ENCODE data around the gene A2M.

Gene A2M

DNA sequence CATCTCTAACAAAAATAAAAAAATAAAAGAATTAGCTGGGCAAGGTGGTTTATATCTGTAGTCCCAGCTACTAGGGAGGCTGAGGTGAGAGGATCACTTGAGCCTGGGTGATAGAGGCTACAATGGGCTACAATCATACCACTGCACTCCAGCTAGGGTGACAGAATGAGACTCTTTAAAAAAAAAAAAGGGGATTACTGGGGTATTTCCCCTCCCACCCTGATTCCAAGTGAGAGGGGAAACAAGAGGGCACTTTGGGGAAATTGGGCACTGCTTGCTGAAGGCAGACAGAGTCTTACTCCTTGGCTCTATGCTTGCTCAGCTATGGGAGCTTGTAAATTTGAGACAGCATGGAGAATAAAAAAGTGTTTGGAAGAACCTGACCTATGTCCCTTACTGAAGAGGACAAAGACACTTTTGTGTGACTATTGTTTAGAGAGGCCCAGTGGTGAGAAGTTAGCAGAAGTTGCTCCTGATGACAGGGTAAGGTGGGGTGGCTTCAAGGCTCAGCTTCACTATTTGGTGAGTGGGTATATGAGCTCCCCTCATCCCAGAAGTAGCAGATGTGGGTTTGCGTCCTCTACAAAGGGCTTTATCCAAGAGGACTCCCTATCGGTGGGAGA is 82.3 kb downstream of the A2M start:
- DNase-seq: no peak

- no peak for DNase-seq
Observed at GRCh38 chr12:9032202-9032964, 83.3 kb downstream of the A2M start.

DNA sequence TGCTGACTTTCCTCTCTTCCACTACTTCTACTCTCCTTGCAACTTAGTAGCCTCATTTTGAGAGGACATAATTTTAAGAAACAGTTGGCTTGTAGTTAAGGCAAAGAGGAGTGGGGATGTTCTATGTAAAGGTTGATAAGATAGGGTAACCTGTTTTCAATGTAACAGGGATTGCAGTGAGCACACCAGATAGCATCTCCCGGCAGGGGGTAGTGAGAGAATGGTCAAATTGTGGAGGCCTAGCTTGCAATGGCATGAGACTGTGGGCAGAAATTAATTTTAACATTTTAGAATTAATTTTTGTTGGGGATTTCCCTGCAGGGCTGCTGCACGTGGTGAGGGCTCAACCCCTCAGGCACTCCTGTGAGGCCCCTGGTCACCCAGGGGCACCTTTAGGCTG is 84.9 kb downstream of the A2M start:
- no peak for DNase-seq

GRCh38 chr12:9027161-9028059 is 88.3 kb downstream of the A2M start:
- DNase-seq: no peak

- DNase-seq: no peak
Observed at GRCh38 chr12:9024512-9024911, 91.2 kb downstream of the A2M start.

DNA sequence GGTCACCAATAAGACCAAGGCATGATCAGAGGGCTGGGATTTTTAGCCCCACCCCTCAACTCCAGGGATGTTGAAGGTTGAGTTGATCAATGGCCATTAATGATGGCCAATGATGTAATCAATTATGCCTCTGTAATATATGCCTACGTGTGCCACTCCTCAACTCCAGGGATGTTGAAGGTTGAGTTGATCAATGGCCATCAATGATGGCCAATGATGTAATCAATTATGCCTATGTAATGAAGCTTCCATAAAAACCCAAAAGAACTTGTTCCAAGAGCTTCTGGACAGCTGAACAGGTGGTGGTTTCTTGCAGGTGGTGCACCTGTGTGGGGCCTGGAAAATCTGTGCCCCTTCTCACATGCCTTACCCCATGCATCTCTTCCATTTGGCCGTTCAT is 93.1 kb downstream of the A2M start:
- DNase-seq: no peak
